HUES6 (cell line): ENCODE measurements around the gene TMEM150B.

Experiments used
- H3K27ac ChIP-seq: 2 replicates; pipeline ENCODE4 v1.7.0; 2013; ENCODE audit warnings: low read depth, mild to moderate bottlenecking, low read length, inconsistent platforms
- H3K27me3 ChIP-seq: 2 replicates; pipeline ENCODE4 v1.6.1; 2013; ENCODE audit warnings: low read length; ENCODE audit not compliant: control insufficient read depth, insufficient read depth
- H3K36me3 ChIP-seq: 2 replicates; pipeline ENCODE4 v1.6.1; 2013; ENCODE audit warnings: low read length; ENCODE audit not compliant: control insufficient read depth, insufficient read depth
- H3K4me1 ChIP-seq: 2 replicates; pipeline ENCODE4 v1.6.1; 2013; ENCODE audit warnings: low read length; ENCODE audit not compliant: control insufficient read depth, insufficient read depth
- H3K4me3 ChIP-seq: 2 replicates; pipeline ENCODE4 v1.5.1; 2013; ENCODE audit warnings: low read depth, low read length
- H3K9ac ChIP-seq: one replicate; pipeline ENCODE4 v1.6.1; 2013; ENCODE audit warnings: mild to moderate bottlenecking, low read length
- H3K9me3 ChIP-seq: 2 replicates; pipeline ENCODE4 v1.6.1; 2013; ENCODE audit warnings: low read depth, low read length; ENCODE audit not compliant: control insufficient read depth, insufficient read depth

The TMEM150B gene

DNA sequence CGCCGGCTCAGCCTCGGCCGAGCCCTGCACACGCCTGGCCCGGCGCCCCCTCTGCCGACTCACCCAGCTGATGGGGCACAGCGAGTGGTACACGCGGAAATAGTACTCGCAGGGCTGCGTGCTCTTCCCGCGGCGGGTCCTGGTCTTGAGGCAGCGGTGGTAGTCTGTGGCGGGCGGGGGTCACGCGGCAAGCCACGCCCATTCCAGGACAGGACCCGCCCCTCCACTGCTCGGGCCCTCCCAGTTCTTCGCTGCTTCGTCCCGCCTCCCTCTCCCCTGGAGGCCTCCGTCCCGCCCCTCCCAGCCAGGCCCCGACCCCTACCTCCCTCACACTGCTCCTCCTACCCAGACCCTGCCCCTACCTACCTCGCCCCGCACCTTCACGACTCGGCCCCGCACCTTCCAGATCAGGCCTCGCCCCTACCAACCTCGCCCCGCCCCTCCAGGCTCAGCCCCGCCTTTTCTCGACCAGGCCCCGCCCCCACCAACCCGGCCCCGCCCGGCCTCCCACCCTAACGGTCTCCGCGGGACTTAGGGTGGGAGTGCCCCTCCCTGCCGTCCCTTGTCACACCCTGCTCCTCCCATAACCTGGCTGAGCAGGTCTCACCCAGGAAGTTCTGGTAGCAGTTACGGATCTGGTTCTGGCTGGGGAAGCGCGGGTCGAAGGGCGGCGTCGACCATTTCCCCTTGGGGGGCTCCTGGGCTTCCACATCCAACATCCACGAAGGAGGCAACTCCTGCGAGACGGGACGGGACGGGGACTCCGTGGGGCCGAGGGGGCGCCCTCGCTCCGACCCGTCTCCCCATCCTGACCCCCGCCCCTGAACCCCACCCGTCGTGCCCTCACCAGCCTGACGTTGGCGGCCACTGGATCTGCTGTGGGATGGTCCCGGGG lies 28.9 kb upstream of the TMEM150B start:
- Histone ChIP-seq H3K36me3 (no peaks in the 10 kb centered on the region), H3K4me3 (peak overlapping the region; percentile 71), H3K4me1 (peaks cover 26% of the 10 kb centered on the region), H3K27ac (no peak overlapping the region), H3K9me3 (no peaks in the 10 kb centered on the region), H3K27me3 (peaks cover 81% of the 10 kb centered on the region), H3K9ac (peak overlapping the region; percentile 40)

DNA sequence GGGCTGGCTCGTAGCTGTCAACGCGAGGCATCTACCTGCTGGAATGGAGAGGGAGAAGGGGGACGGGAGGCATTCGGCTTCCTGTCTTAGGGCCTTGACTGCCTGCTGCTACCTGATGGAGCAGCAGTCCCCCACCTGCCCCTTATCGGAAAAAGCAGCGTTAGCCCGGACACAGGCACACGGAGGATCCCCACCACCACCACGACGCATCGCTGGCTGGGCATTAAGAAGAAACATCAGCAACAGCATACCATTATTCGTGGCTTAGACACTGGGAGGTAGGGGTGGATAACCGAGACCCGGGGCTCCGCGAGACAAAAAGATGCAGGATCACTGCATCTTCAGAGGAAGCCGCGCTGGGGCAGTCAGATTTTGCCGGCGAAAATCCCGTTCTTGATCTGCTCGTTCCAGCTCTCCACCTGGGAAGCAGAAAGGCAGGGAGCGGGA lies 28.2 kb upstream of the TMEM150B start:
- H3K36me3 ChIP-seq = no peaks in the 10 kb centered on the region
- H3K4me1 ChIP-seq = peaks cover 33% of the 10 kb centered on the region
- H3K9me3 ChIP-seq = no peaks in the 10 kb centered on the region
- H3K4me3 ChIP-seq = peak overlapping the region; percentile 71
- peaks cover 75% of the 10 kb centered on the region for H3K27me3 ChIP-seq
- H3K27ac ChIP-seq = no peak overlapping the region
- peak overlapping the region; percentile 40 for H3K9ac ChIP-seq

DNA sequence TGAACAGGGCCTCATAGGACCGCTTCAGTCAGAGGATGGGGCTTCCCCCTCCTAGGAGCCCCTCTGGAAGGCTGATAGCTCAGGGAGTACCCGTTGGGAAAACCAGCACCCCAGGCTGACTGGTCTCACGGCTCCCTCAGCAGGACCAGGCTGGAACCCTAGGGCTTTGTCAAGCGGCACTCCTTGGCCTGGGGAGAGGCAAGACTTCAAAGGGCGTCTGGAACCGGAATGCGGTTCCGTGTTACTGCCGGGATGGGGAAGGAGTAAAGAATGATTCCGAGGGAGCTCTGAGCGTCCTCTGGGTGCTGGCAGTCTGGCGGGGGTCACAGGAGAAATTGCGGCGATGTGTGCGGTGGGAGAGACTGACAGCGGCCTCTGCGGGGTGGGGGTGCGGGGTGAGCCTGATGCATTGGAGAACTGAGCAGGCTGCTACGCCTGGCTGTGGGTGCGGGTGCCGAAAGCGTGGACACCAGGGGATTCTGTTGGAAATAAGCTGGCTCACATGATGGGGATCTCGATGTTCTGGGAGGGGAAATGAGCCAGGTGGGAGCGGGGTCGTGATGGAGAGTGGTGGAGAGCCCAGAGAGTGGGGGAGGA lies 27.5 kb upstream of the TMEM150B start:
- H3K4me1 ChIP-seq = peaks cover 40% of the 10 kb centered on the region
- H3K27ac ChIP-seq = no peak overlapping the region
- peaks cover 70% of the 10 kb centered on the region for H3K27me3 ChIP-seq
- H3K4me3 ChIP-seq = no peak overlapping the region; the same call in 1 of the 2 replicates
- H3K9me3 ChIP-seq = no peaks in the 10 kb centered on the region
- no peak overlapping the region for H3K9ac ChIP-seq
- H3K36me3 ChIP-seq = no peaks in the 10 kb centered on the region

DNA sequence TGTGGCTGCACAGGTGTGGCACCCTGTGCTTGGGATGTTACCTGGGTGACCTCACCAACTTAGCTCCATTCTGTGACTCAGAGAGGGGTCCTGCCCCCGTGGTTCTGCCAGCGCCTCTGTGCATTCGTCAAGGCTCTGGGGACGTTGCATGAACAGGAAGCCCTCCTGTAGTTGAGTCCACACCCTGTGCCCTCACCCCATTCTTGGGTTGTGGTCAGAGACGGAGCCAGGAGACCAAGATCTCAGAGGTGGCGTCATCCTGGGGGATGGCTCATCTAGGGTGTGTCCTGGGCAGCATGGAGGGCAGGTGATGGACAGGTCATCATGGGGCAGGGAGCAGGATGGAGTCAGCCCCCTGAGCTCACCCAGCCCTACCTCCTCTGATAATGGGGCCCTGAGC lies 26.9 kb upstream of the TMEM150B start:
- H3K27ac ChIP-seq = no peak overlapping the region
- peaks cover 3% of the 10 kb centered on the region; the same call in 1 of the 2 replicates for H3K36me3 ChIP-seq
- peaks cover 64% of the 10 kb centered on the region for H3K27me3 ChIP-seq
- peaks cover 41% of the 10 kb centered on the region for H3K4me1 ChIP-seq
- H3K4me3 ChIP-seq = no peak overlapping the region
- no peaks in the 10 kb centered on the region for H3K9me3 ChIP-seq
- no peak overlapping the region for H3K9ac ChIP-seq

DNA sequence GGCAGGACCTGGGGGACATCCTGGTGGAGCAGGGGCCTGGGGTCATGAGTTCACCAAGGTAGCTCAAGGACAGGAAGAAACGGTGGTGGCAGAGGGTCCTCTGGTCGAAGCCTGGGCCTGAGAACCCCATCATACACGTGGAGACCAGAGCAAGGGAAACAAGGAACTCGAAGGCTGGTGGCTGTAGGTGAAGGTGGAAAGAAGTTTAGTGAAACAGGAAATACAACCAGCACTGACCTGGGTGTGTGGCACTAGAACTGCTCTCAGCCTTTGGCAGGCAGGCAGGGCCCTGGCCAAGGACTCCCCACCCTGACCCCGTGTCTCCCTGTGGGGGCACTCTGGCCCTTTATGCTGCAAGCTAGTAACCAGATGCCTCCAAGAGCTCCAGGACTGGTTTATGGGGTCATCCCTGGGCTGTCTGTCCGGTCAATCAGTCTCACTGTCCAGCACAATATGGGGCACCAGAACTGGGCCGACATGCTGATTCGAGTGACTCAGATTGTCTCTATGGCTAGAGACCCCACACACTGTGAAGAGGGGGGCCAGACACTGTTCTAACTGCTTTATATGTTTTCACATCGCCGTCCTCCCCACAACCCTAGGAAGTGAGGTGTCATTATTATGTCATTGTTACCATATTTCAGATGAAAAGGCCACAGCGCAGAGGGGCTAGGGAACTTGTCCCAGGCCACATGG lies 25.6 kb upstream of the TMEM150B start:
- Histone ChIP-seq H3K27ac (no peak overlapping the region), H3K27me3 (peaks cover 52% of the 10 kb centered on the region), H3K4me3 (no peak overlapping the region), H3K4me1 (peaks cover 48% of the 10 kb centered on the region), H3K9me3 (no peaks in the 10 kb centered on the region), H3K36me3 (peaks cover 13% of the 10 kb centered on the region; the same call in 1 of the 2 replicates), H3K9ac (no peak overlapping the region)

DNA sequence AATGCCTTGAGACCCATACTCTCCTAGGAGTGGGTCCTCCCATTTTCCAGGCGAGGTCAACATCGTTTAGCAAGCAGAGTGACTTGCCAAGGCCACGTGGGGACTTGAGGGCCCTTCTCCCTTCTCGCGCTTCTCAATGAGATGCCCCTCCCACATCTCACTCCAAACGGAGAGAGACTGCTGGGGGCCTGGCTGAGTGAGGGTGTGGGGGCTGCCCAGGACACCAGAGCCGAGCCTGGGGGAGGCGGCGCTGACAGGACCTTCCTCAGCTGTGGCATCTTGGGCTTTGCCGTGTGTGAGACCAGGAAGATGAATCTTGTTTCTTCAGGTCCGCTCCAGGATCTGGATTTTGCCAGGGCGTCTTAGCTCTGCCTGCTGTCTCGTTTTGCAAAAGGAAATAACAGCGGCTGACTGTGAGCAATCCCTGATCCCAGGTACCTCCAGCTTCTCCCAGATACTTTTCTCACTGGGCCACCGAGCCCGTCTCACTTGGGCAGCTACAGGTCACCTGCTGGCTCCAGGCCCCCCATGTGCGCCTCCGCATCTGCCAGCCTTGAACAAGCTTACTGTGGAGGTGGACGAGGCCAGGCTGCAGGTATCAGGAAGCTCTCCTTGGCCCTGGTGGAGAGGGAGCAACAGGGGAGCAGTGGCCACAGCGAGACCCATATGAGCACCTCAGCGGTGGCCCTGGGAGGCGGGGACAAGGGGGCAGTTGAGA lies 23.3 kb upstream of the TMEM150B start:
- Histone ChIP-seq H3K27me3 (peaks cover 31% of the 10 kb centered on the region), H3K27ac (peak overlapping the region; percentile 37), H3K36me3 (peaks cover 32% of the 10 kb centered on the region), H3K4me1 (peaks cover 51% of the 10 kb centered on the region), H3K9ac (peak overlapping the region; percentile 7), H3K4me3 (peak overlapping the region; percentile 19), H3K9me3 (no peaks in the 10 kb centered on the region)

DNA sequence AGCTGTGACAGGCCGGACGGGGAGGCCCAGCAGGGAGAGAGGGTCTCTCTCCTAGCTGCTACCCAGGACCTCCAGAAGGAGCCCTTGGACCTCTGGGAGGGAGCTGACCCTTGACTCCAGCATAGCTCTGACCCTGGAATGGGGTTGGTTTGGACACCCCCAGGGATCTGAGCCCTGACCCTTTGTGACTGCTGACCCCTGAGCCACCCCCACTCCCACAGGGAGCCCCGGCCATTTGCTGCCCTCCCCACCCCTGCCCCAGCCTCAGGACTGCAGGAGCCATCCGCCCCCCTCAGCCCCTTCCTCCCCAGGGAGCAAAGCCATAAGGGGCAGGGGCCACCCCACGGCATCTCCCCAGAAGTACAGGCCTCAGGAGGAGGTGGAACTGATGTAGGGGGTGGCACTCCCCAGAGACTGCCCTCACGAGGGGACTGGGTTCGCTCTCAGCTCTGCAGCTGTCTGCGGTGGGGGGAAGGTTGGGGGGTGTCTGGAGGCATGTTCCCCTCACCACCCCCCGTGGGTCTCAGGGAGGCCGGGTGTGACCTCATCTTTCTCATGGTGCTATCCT lies 22.4 kb upstream of the TMEM150B start:
- Histone ChIP-seq H3K9me3 (no peaks in the 10 kb centered on the region), H3K36me3 (peaks cover 41% of the 10 kb centered on the region), H3K9ac (no peak overlapping the region), H3K4me3 (no peak overlapping the region), H3K27ac (no peak overlapping the region), H3K4me1 (peaks cover 44% of the 10 kb centered on the region), H3K27me3 (peaks cover 21% of the 10 kb centered on the region)

DNA sequence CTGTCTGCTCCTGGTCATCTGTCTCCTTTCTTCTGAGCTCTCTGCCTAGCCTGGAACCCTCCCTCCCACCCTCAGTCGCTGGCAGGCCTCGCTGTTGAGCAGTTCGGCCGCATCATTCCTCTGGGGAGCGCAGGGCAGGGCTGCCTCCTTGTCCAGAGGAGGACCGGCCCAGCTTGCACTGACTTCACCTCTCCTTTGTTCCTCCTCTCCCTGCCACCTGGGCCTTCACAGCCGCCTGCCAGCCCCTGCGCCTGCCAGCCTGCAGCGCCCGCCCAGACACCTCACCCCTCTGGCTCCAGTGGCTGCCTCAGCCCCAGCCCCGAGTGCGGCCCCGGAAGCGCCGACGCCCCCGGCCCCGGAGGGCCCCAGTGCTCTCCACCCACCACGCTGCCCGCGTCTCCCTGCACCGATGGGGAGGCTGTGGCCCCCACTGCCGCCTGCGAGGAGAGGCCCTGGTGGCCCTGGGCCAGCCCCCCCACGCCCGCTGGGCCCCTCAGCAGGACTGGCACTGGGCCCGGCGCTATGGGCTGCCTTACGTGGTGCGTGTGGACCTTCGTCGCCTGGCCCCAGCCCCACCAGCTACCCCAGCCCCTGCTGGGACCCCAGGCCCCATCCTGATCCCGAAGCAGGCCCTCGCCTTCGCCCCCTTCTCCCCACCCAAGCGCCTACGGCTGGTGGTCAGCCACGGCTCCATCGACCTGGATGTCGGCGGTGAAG lies 21.7 kb upstream of the TMEM150B start:
- H3K36me3 ChIP-seq = peaks cover 46% of the 10 kb centered on the region
- H3K4me3 ChIP-seq = no peak overlapping the region
- H3K27ac ChIP-seq = no peak overlapping the region
- H3K27me3 ChIP-seq = peaks cover 15% of the 10 kb centered on the region
- H3K9ac ChIP-seq = no peak overlapping the region
- peaks cover 40% of the 10 kb centered on the region for H3K4me1 ChIP-seq
- no peaks in the 10 kb centered on the region for H3K9me3 ChIP-seq

DNA sequence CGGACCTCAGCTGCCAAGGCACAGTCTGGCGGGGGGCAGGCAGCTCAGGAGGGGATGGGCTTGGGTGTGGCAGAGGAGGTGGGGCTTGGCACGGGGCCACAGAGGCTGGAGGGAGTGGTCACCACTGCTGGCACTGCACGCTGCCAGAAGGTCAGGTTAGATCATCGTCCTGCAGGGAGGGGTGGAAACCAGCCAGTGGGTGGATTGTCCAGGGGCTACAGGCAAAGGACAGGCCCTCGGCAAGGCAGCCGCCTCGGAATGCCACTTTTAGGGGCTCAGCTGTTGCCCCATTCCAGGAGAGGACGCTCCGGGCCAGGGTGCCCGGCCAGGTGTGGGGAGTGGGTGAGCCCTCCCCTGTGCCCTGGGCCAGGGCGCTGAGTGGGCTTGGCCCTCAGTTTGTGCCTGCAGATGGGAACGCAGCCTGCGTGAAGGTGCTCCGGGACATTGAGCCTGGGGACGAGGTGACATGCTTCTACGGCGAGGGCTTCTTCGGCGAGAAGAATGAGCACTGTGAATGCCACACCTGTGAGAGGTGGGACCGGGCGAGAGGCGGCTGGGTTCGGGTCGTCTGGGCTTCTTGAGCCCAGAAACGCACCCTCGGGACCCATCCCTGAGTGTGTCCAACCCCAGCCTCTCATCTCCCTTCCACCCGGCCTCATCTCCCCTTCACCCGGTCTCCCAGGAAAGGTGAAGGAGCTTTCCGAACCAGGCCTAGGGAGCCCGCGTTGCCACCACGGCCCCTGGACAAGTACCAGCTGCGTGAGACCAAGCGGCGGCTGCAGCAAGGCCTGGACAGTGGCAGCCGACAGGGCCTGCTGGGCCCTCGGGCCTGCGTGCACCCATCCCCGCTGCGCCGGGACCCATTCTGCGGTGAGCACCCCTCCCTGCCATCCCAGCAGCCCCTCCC lies 20.9 kb upstream of the TMEM150B start:
- Histone ChIP-seq H3K36me3 (peaks cover 48% of the 10 kb centered on the region), H3K27me3 (peaks cover 7% of the 10 kb centered on the region), H3K9me3 (no peaks in the 10 kb centered on the region), H3K4me3 (no peak overlapping the region), H3K4me1 (peaks cover 46% of the 10 kb centered on the region), H3K9ac (no peak overlapping the region), H3K27ac (no peak overlapping the region)
